ENCODE results near the gene CPXM1. TPM values are rescaled to one million over a fixed set of nuclear protein-coding genes. Genes with fewer than 3 reads are reported as not detected.
"Not testable (repeated sequence)": the region's sequence is repeated elsewhere in the genome, so short reads cannot be mapped to it uniquely, and the experiment has no call there.

Gene CPXM1
- total RNA-seq, 1 donor from 2014 or later = 155 TPM

- H3K27ac Mint-ChIP-seq = no peak overlapping the region
- TF ChIP-seq CTCF (IDR thresholded peaks at IDR 0.05; ENCODE audit: unreplicated experiment) = no peak
- H3K9me3 Mint-ChIP-seq = no peaks in the 10 kb centered on the region
- no peak for DNase-seq (ENCODE audit: low spot score in 2 of 2, unreplicated experiment in 2 of 2)
- no peaks in the 10 kb centered on the region for H3K27me3 Mint-ChIP-seq (ENCODE audit: low read depth)
- H3K4me1 Mint-ChIP-seq = peaks cover 14% of the 10 kb centered on the region
- no peak overlapping the region for H3K4me3 Mint-ChIP-seq
- H3K36me3 Mint-ChIP-seq = peaks cover 17% of the 10 kb centered on the region
These were observed 37.0 kb upstream of the CPXM1 start for GRCh38 chr20:2837221-2837960.

- Mint-ChIP-seq H3K36me3 (peaks cover 17% of the 10 kb centered on the region), H3K27me3 (ENCODE audit: low read depth) (no peaks in the 10 kb centered on the region), H3K9me3 (no peaks in the 10 kb centered on the region), H3K4me3 (no peak overlapping the region), H3K4me1 (peaks cover 11% of the 10 kb centered on the region), H3K27ac (no peak overlapping the region)
- no peak for TF ChIP-seq CTCF (IDR thresholded peaks at IDR 0.05; ENCODE audit: unreplicated experiment)
- DNase-seq (ENCODE audit: low spot score in 2 of 2, unreplicated experiment in 2 of 2) = no peak
These were observed 35.6 kb upstream of the CPXM1 start for GRCh38 chr20:2836035-2836434.

GRCh38 chr20:2835331-2835796, 34.9 kb upstream of the CPXM1 start:
- Mint-ChIP-seq H3K27me3 (ENCODE audit: low read depth) (no peaks in the 10 kb centered on the region), H3K9me3 (no peaks in the 10 kb centered on the region), H3K27ac (no peak overlapping the region), H3K36me3 (peaks cover 17% of the 10 kb centered on the region), H3K4me3 (no peak overlapping the region), H3K4me1 (peaks cover 10% of the 10 kb centered on the region)
- DNase-seq (ENCODE audit: low spot score in 2 of 2, unreplicated experiment in 2 of 2) = no peak
- TF ChIP-seq CTCF (IDR thresholded peaks at IDR 0.05; ENCODE audit: unreplicated experiment) = no peak

- Mint-ChIP-seq H3K36me3 (peaks cover 17% of the 10 kb centered on the region), H3K4me1 (peaks cover 7% of the 10 kb centered on the region), H3K9me3 (no peaks in the 10 kb centered on the region), H3K27ac (no peak overlapping the region), H3K27me3 (ENCODE audit: low read depth) (no peaks in the 10 kb centered on the region), H3K4me3 (no peak overlapping the region)
- DNase-seq (ENCODE audit: low spot score in 2 of 2, unreplicated experiment in 2 of 2) = no peak
- no peak for TF ChIP-seq CTCF (IDR thresholded peaks at IDR 0.05; ENCODE audit: unreplicated experiment)
These were observed 34.1 kb upstream of the CPXM1 start for GRCh38 chr20:2834401-2835110.

- Mint-ChIP-seq H3K27me3 (ENCODE audit: low read depth) (no peaks in the 10 kb centered on the region), H3K27ac (no peak overlapping the region), H3K4me3 (no peak overlapping the region), H3K4me1 (peaks cover 2% of the 10 kb centered on the region), H3K36me3 (peaks cover 17% of the 10 kb centered on the region), H3K9me3 (peaks cover 1% of the 10 kb centered on the region)
- TF ChIP-seq CTCF (IDR thresholded peaks at IDR 0.05; ENCODE audit: unreplicated experiment) = no peak
- DNase-seq (ENCODE audit: low spot score in 2 of 2, unreplicated experiment in 2 of 2) = no peak
These were observed 33.3 kb upstream of the CPXM1 start for GRCh38 chr20:2833761-2834160.

- DNase-seq (ENCODE audit: low spot score in 2 of 2, unreplicated experiment in 2 of 2); H3K27ac Mint-ChIP-seq; H3K27me3 Mint-ChIP-seq (ENCODE audit: low read depth); H3K4me3 Mint-ChIP-seq: not testable (repeated sequence)
- H3K4me1 Mint-ChIP-seq = peaks cover 11% of the 10 kb centered on the region
- H3K36me3 Mint-ChIP-seq = peaks cover 15% of the 10 kb centered on the region
- H3K9me3 Mint-ChIP-seq = peaks cover 11% of the 10 kb centered on the region
These were observed 30.8 kb upstream of the CPXM1 start for GRCh38 chr20:2831206-2831605.

Data from mesothelial cell of epicardium (in vitro differentiated cells).